Tibial nerve (tissue), 4 donors: ENCODE results near the gene SPSB4. TPM values are rescaled to one million over a fixed set of nuclear protein-coding genes. Genes with fewer than 3 reads are reported as not detected.

Experiments
- DNase-seq, 2 donors: peaks; one replicate each; pipeline ENCODE4 v3.0.0-alpha.2; 2019; ENCODE audit warnings: low spot score in 2 of 2
- H3K27ac ChIP-seq, 4 donors: fragments of 200-600 bp; sonication (generic) in 3 of 4; one replicate each; pipeline ENCODE4 v1.5.1; 2017 to 2019; ENCODE audit warnings: mild to moderate bottlenecking in 1 of 4
- H3K27me3 ChIP-seq, 2 donors: fragments of 200-600 bp; sonication (generic) in 1 of 2; one replicate each; pipeline versions ENCODE4 v1.5.1 to v1.6.0; 2017 to 2019
- H3K36me3 ChIP-seq, 3 donors: fragments of 200-600 bp; sonication (generic); one replicate each; pipeline ENCODE4 v1.5.1; 2018 to 2019
- H3K4me1 ChIP-seq, 4 donors: fragments of 200-600 bp; sonication (generic) in 3 of 4; one replicate each; pipeline ENCODE4 v1.5.1; 2017 to 2019
- H3K4me3 ChIP-seq, 4 donors: fragments of 200-600 bp; sonication (generic) in 3 of 4; one replicate each; pipeline ENCODE4 v1.5.1; 2017 to 2019; ENCODE audit warnings: mild to moderate bottlenecking in 1 of 4, moderate library complexity in 1 of 4
- H3K9me3 ChIP-seq, 4 donors: fragments of 200-600 bp; sonication (generic) in 3 of 4; one replicate each; pipeline ENCODE4 v1.5.1; 2017 to 2019
- EP300 ChIP-seq, 2 donors: sonication (generic); formaldehyde crosslinking; IDR thresholded peaks; one replicate each; pipeline ENCODE4 v1.6.1; 2017; ENCODE audit warnings: antibody characterized with exemption in 2 of 2, mild to moderate bottlenecking in 1 of 2
- POLR2A ChIP-seq, 2 donors: fragments of 450-650 bp; IDR thresholded peaks; one replicate each; pipeline ENCODE4 v1.6.1; 2017; ENCODE audit warnings: antibody characterized with exemption in 2 of 2, mild to moderate bottlenecking in 2 of 2, moderate library complexity in 2 of 2
- WGBS, 2 donors: methylation state at CpG; one replicate each; pipeline ENCODE4 v1.1.5; 2018; 5-methylcytosine and 5-hydroxymethylcytosine counted together
- total RNA-seq, 4 donors: library from RNA; depleted of rRNA; stranded (reverse); fragments of >200 nt; gene quantifications; one replicate each; pipeline ENCODE4 v1.1.0, GENCODE V29; 2016
- TF ChIP-seq, protein P1 (sequence below), 5 experiments: fragments of 200-600 bp in 3 of 5; fragments of 450-650 bp in 2 of 5; sonication (generic) in 3 of 5; IDR thresholded peaks; one replicate each; pipeline ENCODE4 v1.5.1; 2016 to 2019; ENCODE audit warnings: antibody characterized with exemption in 5 of 5, mild to moderate bottlenecking in 3 of 5, moderate library complexity in 2 of 5

The SPSB4 gene
- total RNA-seq, 4 donors from 2014 or later, result 0.63 to 2.0 TPM; not detected in 2

DNA sequence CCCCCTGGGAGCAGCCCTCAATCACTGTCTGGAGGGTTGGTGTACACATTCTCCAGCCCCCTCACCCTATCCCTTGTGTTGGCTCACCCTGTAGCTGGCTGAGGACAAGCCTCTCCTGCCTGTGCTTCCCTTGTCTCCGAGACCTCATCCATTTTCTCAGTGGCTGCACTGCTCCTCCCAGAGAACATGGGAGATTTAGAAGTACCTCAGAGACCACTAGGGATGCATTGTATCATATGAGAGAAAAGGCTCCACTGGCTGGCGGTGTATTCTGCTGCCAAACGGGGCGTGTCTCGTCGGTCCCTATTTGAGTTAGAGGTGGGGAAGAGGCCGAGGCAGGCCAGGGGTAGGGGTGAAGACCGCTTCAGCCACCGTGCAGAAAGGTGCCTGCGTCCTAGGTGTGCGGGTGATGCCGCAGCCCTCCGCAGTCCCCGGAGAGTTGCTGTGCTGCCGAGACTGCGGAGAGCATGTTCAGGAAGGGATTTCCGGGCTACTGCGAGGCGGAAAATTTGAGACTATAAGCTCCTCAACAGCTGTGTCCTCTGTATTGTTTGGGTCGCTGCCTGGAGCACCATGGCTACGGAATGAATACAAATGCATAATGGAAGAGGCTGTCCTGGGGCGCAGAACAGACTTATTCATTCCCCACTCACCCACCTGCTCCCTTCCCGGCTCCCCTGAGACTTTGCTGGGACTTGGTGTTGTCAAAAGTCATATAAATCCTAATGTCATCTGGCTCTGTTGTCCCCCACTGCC lies 43.8 kb downstream of the SPSB4 start:
- WGBS, 2 donors, result 30 to 34% methylated on average over 18 to 23 of the region's 23 CpGs
- Histone ChIP-seq H3K4me1 (peaks cover 0 to 15% (median 0%) of the 10 kb centered on the region in 4 donors), H3K9me3 (no peaks in the 10 kb centered on the region), H3K27me3 (no peaks in the 10 kb centered on the region), H3K4me3 (peak overlapping the region in 1 of 4 donors; percentile 27), H3K27ac (peak overlapping the region in 1 of 4 donors; percentile 8), H3K36me3 (no peaks in the 10 kb centered on the region)
- peak; percentile 32 to 69 for DNase-seq
- TF ChIP-seq EP300 (IDR thresholded peaks at IDR 0.05) (no peak), POLR2A (IDR thresholded peaks at IDR 0.05) (no peak)
- TF ChIP-seq, protein P1, sequence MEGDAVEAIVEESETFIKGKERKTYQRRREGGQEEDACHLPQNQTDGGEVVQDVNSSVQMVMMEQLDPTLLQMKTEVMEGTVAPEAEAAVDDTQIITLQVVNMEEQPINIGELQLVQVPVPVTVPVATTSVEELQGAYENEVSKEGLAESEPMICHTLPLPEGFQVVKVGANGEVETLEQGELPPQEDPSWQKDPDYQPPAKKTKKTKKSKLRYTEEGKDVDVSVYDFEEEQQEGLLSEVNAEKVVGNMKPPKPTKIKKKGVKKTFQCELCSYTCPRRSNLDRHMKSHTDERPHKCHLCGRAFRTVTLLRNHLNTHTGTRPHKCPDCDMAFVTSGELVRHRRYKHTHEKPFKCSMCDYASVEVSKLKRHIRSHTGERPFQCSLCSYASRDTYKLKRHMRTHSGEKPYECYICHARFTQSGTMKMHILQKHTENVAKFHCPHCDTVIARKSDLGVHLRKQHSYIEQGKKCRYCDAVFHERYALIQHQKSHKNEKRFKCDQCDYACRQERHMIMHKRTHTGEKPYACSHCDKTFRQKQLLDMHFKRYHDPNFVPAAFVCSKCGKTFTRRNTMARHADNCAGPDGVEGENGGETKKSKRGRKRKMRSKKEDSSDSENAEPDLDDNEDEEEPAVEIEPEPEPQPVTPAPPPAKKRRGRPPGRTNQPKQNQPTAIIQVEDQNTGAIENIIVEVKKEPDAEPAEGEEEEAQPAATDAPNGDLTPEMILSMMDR (IDR thresholded peaks at IDR 0.05), result no peak

DNA sequence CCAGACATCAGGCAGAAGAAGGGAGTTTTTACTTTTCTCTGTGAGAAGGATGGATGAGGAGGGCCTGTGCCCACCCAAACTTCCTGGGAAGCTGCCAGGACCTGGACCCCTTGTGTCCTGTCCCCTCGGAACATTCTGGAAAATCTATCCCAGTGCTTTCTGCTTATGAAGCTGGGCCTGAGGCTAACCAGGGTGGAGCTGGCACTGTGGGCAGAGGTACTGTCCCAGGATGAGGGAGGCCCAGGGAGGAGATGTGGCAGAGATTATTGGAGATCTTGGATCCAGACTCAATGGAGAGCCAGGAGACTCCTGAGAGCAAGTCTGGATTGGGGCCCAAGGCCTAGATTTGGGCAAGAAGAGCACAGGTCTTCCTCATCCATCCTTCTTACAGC lies 44.4 kb downstream of the SPSB4 start:
- H3K27me3 ChIP-seq, result no peaks in the 10 kb centered on the region
- TF ChIP-seq, protein P1 (IDR thresholded peaks at IDR 0.05), result no peak
- TF ChIP-seq EP300 (IDR thresholded peaks at IDR 0.05) (no peak), POLR2A (IDR thresholded peaks at IDR 0.05) (no peak)
- H3K4me3 ChIP-seq, result no peak overlapping the region
- peaks cover 0 to 15% (median 0%) of the 10 kb centered on the region in 4 donors for H3K4me1 ChIP-seq
- WGBS, 2 donors, result 44 to 60% methylated on average over 1 of the region's 1 CpG
- H3K36me3 ChIP-seq, result no peaks in the 10 kb centered on the region
- no peak for DNase-seq
- H3K9me3 ChIP-seq, result no peaks in the 10 kb centered on the region
- H3K27ac ChIP-seq, result peak overlapping the region in 1 of 4 donors; percentile 8

DNA sequence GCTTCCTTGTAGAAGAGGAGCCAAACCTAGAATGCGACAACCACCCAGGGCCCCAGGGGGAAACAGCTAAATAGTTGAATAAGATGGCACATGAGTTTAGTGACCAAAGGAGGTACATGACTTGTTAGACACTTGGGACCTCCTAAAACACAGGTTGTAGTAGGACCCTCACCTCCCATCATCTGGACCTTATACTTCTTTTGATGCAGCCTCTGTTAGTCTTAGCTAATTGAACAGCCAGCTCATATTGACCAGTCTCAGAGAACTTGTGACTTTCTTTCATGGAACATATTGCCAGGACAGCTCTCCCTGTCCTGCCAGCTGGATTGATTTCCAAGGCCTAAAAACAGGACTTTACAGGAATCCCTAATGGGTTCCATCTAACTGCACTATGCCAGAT lies 45.0 kb downstream of the SPSB4 start:
- H3K27me3 ChIP-seq, result no peaks in the 10 kb centered on the region
- H3K4me1 ChIP-seq, result peaks cover 0 to 15% (median 0%) of the 10 kb centered on the region in 4 donors
- no peak overlapping the region for H3K27ac ChIP-seq
- DNase-seq, result no peak
- TF ChIP-seq EP300 (IDR thresholded peaks at IDR 0.05), result no peak
- no peak for TF ChIP-seq POLR2A (IDR thresholded peaks at IDR 0.05)
- TF ChIP-seq, protein P1 (IDR thresholded peaks at IDR 0.05), result no peak
- no peaks in the 10 kb centered on the region for H3K9me3 ChIP-seq
- WGBS, 2 donors, result 95 to 96% methylated on average over 1 of the region's 1 CpG
- H3K4me3 ChIP-seq, result no peak overlapping the region
- H3K36me3 ChIP-seq, result no peaks in the 10 kb centered on the region

DNA sequence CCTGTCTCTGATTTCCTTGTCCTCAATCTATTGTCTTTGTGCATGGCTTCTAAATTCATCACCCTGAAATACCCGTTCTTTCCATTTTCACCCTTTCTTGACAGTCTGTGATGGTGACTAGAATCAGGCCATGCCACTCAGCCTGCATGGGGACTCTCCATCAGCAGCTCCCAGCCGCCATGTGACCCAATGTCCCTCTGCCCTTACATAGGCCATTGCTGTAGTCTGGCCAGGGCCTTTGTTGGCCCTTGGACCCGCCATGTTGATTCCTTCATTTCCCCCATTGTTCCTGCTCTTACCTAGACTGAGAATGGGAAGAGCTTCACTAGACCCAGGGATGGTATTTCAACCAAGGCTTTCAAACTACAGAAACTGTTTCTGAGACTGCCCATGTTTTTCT lies 45.8 kb downstream of the SPSB4 start:
- H3K27ac ChIP-seq, result no peak overlapping the region
- TF ChIP-seq, protein P1 (IDR thresholded peaks at IDR 0.05), result no peak
- TF ChIP-seq POLR2A (IDR thresholded peaks at IDR 0.05), result no peak
- TF ChIP-seq EP300 (IDR thresholded peaks at IDR 0.05), result no peak
- DNase-seq, result no peak
- 90 to 92% methylated on average over 3 of the region's 3 CpGs for WGBS, 2 donors
- H3K4me1 ChIP-seq, result peaks cover 0 to 15% (median 0%) of the 10 kb centered on the region in 4 donors
- H3K27me3 ChIP-seq, result no peaks in the 10 kb centered on the region
- H3K9me3 ChIP-seq, result no peaks in the 10 kb centered on the region
- H3K36me3 ChIP-seq, result no peaks in the 10 kb centered on the region
- H3K4me3 ChIP-seq, result no peak overlapping the region

DNA sequence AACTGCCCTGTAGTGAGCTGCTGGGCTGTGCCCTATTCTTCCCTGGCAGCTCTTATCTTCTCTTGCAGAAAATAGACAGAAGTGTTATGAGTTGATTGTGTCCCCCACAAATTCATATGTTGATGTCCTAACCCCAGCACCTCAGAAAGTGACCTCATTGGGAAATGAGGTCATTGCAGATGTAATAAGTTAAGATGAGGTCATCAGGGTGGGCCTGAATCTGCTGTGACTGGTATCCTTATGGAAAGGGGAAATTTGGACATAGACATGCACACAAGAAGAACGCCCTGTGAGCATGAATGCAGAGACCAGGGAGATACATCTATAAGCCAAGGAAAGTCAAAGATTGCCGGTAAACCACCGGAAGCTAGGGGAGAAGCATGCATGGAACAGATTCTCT lies 49.0 kb downstream of the SPSB4 start:
- peaks cover 0 to 8% (median 0%) of the 10 kb centered on the region in 4 donors for H3K4me1 ChIP-seq
- no peaks in the 10 kb centered on the region for H3K27me3 ChIP-seq
- H3K36me3 ChIP-seq, result no peaks in the 10 kb centered on the region
- TF ChIP-seq, protein P1 (IDR thresholded peaks at IDR 0.05), result no peak
- TF ChIP-seq POLR2A (IDR thresholded peaks at IDR 0.05) (no peak), EP300 (IDR thresholded peaks at IDR 0.05) (no peak)
- no peaks in the 10 kb centered on the region for H3K9me3 ChIP-seq
- 91 to 98% methylated on average over 3 of the region's 3 CpGs for WGBS, 2 donors
- no peak overlapping the region for H3K27ac ChIP-seq
- no peak for DNase-seq
- no peak overlapping the region for H3K4me3 ChIP-seq
